Liver (tissue), 9 donors: ENCODE data around the gene NAIF1. TPM values are rescaled to one million over a fixed set of nuclear protein-coding genes. Genes with fewer than 3 reads are reported as not detected.

ENCODE experiments used
- DNase-seq: peaks from one replicate; pipeline ENCODE4 v3.0.0-alpha.2; 2017; ENCODE audit warnings: low spot score
- H3K27ac ChIP-seq, 2 donors: one replicate each; pipeline ENCODE4 v1.7.0; 2013; ENCODE audit warnings: inconsistent platforms in 2 of 2, low read length in 2 of 2, control low read depth in 1 of 2, low read depth in 1 of 2, mild to moderate bottlenecking in 1 of 2
- H3K27me3 ChIP-seq, 4 donors: one replicate each; pipeline versions ENCODE4 v1.6.1 to v1.7.0; 2013; ENCODE audit warnings: low read length in 3 of 4, inconsistent platforms in 1 of 4, mild to moderate bottlenecking in 1 of 4, moderate library complexity in 1 of 4; ENCODE audit not compliant: control insufficient read depth in 4 of 4, insufficient read depth in 4 of 4
- H3K36me3 ChIP-seq, 4 donors: one replicate each; pipeline versions ENCODE4 v1.6.1 to v1.7.0; 2013; ENCODE audit warnings: low read length in 3 of 4, mild to moderate bottlenecking in 3 of 4, low read depth in 1 of 4, moderate library complexity in 1 of 4; ENCODE audit not compliant: control insufficient read depth in 4 of 4, insufficient read depth in 3 of 4
- H3K4me1 ChIP-seq, 4 donors: one replicate each; pipeline versions ENCODE4 v1.6.1 to v1.7.0; 2013; ENCODE audit warnings: low read length in 3 of 4, mild to moderate bottlenecking in 3 of 4, moderate library complexity in 1 of 4; ENCODE audit not compliant: control insufficient read depth in 4 of 4, insufficient read depth in 4 of 4
- H3K4me3 ChIP-seq, 3 donors: one replicate each; pipeline versions ENCODE4 v1.6.1 to v1.7.0; 2013; ENCODE audit warnings: low read length in 3 of 3, control low read depth in 1 of 3, low read depth in 1 of 3, mild to moderate bottlenecking in 1 of 3
- H3K9ac ChIP-seq, 2 donors: one replicate each; pipeline ENCODE4 v1.7.0; 2013; ENCODE audit warnings: low read length in 2 of 2, mild to moderate bottlenecking in 2 of 2, moderate library complexity in 2 of 2, control low read depth in 1 of 2, low read depth in 1 of 2
- H3K9me3 ChIP-seq, 4 donors: one replicate each; pipeline versions ENCODE4 v1.6.1 to v1.7.0; 2013; ENCODE audit warnings: low read length in 3 of 4; ENCODE audit not compliant: control insufficient read depth in 4 of 4
- EGR1 ChIP-seq, 2 donors: IDR thresholded peaks; 2 replicates each; pipeline ENCODE4 v1.6.1; 2016 to 2018; ENCODE audit warnings: antibody characterized with exemption in 2 of 2, low read depth in 2 of 2
- FOXA1 ChIP-seq: IDR thresholded peaks from 2 replicates; pipeline ENCODE4 v1.6.1; 2016; ENCODE audit warnings: antibody characterized with exemption
- FOXA2 ChIP-seq: IDR thresholded peaks from 2 replicates; pipeline ENCODE4 v1.6.1; 2016; ENCODE audit warnings: antibody characterized with exemption
- GABPA ChIP-seq, 2 donors: IDR thresholded peaks in 1 of 2; conservative IDR thresholded peaks in 1 of 2; 2 replicates each; pipeline ENCODE4 v1.6.1; 2016; ENCODE audit warnings: antibody characterized with exemption in 2 of 2, mild to moderate bottlenecking in 1 of 2, moderate library complexity in 1 of 2
- HNF4A ChIP-seq, 2 donors: conservative IDR thresholded peaks; 2 replicates each; pipeline ENCODE4 v1.6.1; 2016; ENCODE audit warnings: antibody characterized with exemption in 2 of 2, mild to moderate bottlenecking in 2 of 2
- HNF4G ChIP-seq: IDR thresholded peaks from 2 replicates; pipeline ENCODE4 v1.6.1; 2016; ENCODE audit warnings: antibody characterized with exemption
- JUND ChIP-seq, 2 donors: IDR thresholded peaks; 2 replicates each; pipeline ENCODE4 v1.6.1; 2016; ENCODE audit warnings: antibody characterized with exemption in 2 of 2
- NR2F2 ChIP-seq: IDR thresholded peaks from 2 replicates; pipeline ENCODE4 v1.6.1; 2016; ENCODE audit warnings: antibody characterized with exemption
- RAD21 ChIP-seq, 2 donors: IDR thresholded peaks; 2 replicates each; pipeline ENCODE4 v1.6.1; 2016; ENCODE audit warnings: antibody characterized with exemption in 2 of 2, mild to moderate bottlenecking in 2 of 2
- RXRA ChIP-seq, 2 donors: IDR thresholded peaks; 2 replicates each; pipeline ENCODE4 v1.6.1; 2017 to 2018; ENCODE audit warnings: antibody characterized with exemption in 2 of 2, mild to moderate bottlenecking in 1 of 2
- SP1 ChIP-seq: IDR thresholded peaks from 2 replicates; pipeline ENCODE4 v1.6.1; 2018; ENCODE audit warnings: antibody characterized with exemption, mild to moderate bottlenecking
- TAF1 ChIP-seq: conservative IDR thresholded peaks from 2 replicates; pipeline ENCODE4 v1.6.1; 2016; ENCODE audit warnings: antibody characterized with exemption, mild to moderate bottlenecking
- YY1 ChIP-seq: IDR thresholded peaks from 2 replicates; pipeline ENCODE4 v1.6.1; 2016; ENCODE audit warnings: antibody characterized with exemption, mild to moderate bottlenecking
- WGBS: extraction: QIAGEN DNeasy Blood & Tissue Kit; methylation state at CpG from one replicate; pipeline ENCODE4 v1.1.7; 2013; 5-methylcytosine and 5-hydroxymethylcytosine counted together
- polyA plus RNA-seq, 2 donors: library from polyadenylated mRNA; stranded (reverse) in 1 of 2; unstranded in 1 of 2; fragments of 200-250 nt in 1 of 2; fragments of >200 nt in 1 of 2; fragmentation: Nextera tagmentation in 1 of 2; extraction: Ambion mirVana in 1 of 2; gene quantifications; one replicate each; pipeline versions ENCODE4 v1.2.1 to v1.2.3, GENCODE V29; 2013 to 2015
- total RNA-seq, 2 donors: library from RNA; depleted of rRNA; stranded (reverse); fragments of >200 nt; gene quantifications; one replicate each; pipeline ENCODE4 v1.2.3, GENCODE V29; 2014
- TF ChIP-seq, protein P1 (sequence below): IDR thresholded peaks from 2 replicates; pipeline ENCODE4 v1.6.1; 2016; ENCODE audit warnings: antibody characterized with exemption
- TF ChIP-seq, protein P2 (sequence below): IDR thresholded peaks from 2 replicates; pipeline ENCODE4 v1.6.1; 2016; ENCODE audit warnings: antibody characterized with exemption
- TF ChIP-seq, protein P3 (sequence below): fragments of 150-350 bp; IDR thresholded peaks from 2 replicates; pipeline ENCODE4 v1.5.1; 2017; ENCODE audit warnings: improper control_type of control experiment, low read depth, low read length; ENCODE audit not compliant: missing input control
- TF ChIP-seq, protein P4 (sequence below): IDR thresholded peaks from 2 replicates; pipeline ENCODE4 v1.6.1; 2016; ENCODE audit warnings: antibody characterized with exemption, mild to moderate bottlenecking
- TF ChIP-seq, protein P5 (sequence below): IDR thresholded peaks from 2 replicates; pipeline ENCODE4 v1.6.1; 2016; ENCODE audit warnings: antibody characterized with exemption
- donor health status: healthy.
- donor health status: healthy.
- donor health status: healthy.
- donor health status: healthy.
- donor health status: healthy.

NAIF1 gene
- total and polyA plus RNA-seq, 4 donors: 2.5 to 6.5 (median 4.7) TPM

DNA sequence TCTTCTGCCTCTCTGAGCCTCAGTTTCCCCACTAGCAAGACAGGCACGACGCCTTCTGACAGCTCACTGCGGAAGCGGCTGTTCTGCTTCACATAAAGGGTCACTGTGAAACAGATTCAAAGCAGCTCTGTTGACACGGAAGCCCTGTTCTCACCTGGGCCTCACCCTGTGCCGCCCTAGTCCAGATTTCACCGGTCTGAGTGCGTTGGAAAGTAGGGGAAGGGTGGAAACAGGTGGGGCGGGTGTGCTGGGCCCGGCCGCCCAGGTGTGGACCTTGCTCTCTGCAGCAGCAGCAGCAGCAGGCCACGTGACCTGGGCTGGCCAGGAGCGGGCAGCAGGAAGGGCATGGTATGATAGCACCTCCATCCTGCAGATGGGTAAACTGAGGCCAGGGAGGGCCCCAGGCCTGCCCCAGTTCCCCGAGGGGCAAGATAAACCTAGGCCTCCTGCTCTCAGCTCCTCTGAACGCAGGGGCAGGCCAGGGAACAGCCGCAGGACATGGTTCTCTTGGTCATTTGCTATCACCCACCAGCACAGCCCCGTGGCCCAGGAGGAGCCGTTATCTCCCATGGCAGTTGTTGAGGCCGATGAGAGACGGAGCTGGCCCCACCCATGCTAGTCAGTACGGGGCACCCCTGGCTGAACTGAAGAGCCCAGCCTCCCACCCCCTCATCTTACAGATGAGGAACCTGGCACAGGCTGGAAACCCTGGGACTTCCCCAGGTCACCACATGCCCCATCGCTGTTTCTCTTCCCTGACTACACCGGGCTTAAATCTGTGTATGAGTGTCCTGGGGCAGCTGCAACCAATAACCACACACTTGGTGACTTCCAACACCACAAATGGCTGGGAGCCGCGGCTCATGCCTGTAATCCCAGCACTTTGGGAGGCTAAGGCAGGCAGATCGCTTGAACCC, 48.3 kb upstream of the NAIF1 start:
- H3K36me3 ChIP-seq: peaks cover 0 to 4% (median under 1%) of the 10 kb centered on the region in 4 donors
- peak; percentile 86 for DNase-seq
- 33% methylated on average over 26 of the region's 26 CpGs for WGBS
- TF ChIP-seq YY1 (peak; percentile 77), HNF4A (conservative IDR thresholded peaks at IDR 0.05) (peak; percentile 94 to 97), RAD21 (IDR thresholded peaks at IDR 0.05) (peak in 1 of 2 donors; percentile 36), JUND (IDR thresholded peaks at IDR 0.05) (peak in 1 of 2 donors; percentile 63), HNF4G (peak; percentile 90), SP1 (peak; percentile 100), GABPA (IDR thresholded peaks at IDR 0.05 in 1 of 2, conservative IDR thresholded peaks at IDR 0.05 in 1 of 2) (peak in 1 of 2 donors; percentile 63), TAF1 (no peak), FOXA1 (peak; percentile 91), EGR1 (IDR thresholded peaks at IDR 0.05; ENCODE audit: low read depth in 2 of 2) (peak in 1 of 2 donors; percentile 74), FOXA2 (peak; percentile 84), NR2F2 (peak; percentile 26), RXRA (IDR thresholded peaks at IDR 0.05) (peak; percentile 98 to 99)
- TF ChIP-seq, protein P1, sequence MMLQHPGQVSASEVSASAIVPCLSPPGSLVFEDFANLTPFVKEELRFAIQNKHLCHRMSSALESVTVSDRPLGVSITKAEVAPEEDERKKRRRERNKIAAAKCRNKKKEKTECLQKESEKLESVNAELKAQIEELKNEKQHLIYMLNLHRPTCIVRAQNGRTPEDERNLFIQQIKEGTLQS: no peak
- TF ChIP-seq, protein P2, sequence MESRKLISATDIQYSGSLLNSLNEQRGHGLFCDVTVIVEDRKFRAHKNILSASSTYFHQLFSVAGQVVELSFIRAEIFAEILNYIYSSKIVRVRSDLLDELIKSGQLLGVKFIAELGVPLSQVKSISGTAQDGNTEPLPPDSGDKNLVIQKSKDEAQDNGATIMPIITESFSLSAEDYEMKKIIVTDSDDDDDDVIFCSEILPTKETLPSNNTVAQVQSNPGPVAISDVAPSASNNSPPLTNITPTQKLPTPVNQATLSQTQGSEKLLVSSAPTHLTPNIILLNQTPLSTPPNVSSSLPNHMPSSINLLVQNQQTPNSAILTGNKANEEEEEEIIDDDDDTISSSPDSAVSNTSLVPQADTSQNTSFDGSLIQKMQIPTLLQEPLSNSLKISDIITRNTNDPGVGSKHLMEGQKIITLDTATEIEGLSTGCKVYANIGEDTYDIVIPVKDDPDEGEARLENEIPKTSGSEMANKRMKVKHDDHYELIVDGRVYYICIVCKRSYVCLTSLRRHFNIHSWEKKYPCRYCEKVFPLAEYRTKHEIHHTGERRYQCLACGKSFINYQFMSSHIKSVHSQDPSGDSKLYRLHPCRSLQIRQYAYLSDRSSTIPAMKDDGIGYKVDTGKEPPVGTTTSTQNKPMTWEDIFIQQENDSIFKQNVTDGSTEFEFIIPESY: peak; percentile 90
- TF ChIP-seq, protein P3, sequence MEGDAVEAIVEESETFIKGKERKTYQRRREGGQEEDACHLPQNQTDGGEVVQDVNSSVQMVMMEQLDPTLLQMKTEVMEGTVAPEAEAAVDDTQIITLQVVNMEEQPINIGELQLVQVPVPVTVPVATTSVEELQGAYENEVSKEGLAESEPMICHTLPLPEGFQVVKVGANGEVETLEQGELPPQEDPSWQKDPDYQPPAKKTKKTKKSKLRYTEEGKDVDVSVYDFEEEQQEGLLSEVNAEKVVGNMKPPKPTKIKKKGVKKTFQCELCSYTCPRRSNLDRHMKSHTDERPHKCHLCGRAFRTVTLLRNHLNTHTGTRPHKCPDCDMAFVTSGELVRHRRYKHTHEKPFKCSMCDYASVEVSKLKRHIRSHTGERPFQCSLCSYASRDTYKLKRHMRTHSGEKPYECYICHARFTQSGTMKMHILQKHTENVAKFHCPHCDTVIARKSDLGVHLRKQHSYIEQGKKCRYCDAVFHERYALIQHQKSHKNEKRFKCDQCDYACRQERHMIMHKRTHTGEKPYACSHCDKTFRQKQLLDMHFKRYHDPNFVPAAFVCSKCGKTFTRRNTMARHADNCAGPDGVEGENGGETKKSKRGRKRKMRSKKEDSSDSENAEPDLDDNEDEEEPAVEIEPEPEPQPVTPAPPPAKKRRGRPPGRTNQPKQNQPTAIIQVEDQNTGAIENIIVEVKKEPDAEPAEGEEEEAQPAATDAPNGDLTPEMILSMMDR: no peak
- TF ChIP-seq, protein P4, sequence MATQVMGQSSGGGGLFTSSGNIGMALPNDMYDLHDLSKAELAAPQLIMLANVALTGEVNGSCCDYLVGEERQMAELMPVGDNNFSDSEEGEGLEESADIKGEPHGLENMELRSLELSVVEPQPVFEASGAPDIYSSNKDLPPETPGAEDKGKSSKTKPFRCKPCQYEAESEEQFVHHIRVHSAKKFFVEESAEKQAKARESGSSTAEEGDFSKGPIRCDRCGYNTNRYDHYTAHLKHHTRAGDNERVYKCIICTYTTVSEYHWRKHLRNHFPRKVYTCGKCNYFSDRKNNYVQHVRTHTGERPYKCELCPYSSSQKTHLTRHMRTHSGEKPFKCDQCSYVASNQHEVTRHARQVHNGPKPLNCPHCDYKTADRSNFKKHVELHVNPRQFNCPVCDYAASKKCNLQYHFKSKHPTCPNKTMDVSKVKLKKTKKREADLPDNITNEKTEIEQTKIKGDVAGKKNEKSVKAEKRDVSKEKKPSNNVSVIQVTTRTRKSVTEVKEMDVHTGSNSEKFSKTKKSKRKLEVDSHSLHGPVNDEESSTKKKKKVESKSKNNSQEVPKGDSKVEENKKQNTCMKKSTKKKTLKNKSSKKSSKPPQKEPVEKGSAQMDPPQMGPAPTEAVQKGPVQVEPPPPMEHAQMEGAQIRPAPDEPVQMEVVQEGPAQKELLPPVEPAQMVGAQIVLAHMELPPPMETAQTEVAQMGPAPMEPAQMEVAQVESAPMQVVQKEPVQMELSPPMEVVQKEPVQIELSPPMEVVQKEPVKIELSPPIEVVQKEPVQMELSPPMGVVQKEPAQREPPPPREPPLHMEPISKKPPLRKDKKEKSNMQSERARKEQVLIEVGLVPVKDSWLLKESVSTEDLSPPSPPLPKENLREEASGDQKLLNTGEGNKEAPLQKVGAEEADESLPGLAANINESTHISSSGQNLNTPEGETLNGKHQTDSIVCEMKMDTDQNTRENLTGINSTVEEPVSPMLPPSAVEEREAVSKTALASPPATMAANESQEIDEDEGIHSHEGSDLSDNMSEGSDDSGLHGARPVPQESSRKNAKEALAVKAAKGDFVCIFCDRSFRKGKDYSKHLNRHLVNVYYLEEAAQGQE: peak; percentile 90
- TF ChIP-seq, protein P5, sequence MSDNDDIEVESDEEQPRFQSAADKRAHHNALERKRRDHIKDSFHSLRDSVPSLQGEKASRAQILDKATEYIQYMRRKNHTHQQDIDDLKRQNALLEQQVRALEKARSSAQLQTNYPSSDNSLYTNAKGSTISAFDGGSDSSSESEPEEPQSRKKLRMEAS: peak; percentile 94
- peaks cover 11 to 35% (median 24%) of the 10 kb centered on the region in 4 donors for H3K4me1 ChIP-seq
- H3K4me3 ChIP-seq: peak overlapping the region in 1 of 3 donors; percentile 5
- H3K9ac ChIP-seq: peak overlapping the region; percentile 75 to 93
- H3K9me3 ChIP-seq: no peaks in the 10 kb centered on the region
- no peaks in the 10 kb centered on the region for H3K27me3 ChIP-seq
- peak overlapping the region; percentile 89 to 93 for H3K27ac ChIP-seq
